Stimulated activated naive CD8-positive, alpha-beta T cell treated with anti-CD3 and anti-CD28 coated beads, Interleukin-15, amount 100 ng/mL, for 72 hours (primary cell): ENCODE data around the gene BLOC1S6.

Source experiments
- ATAC-seq: fragments of 150-1000 bp; cut with Tn5 transposase; 2 replicates; pipeline ENCODE4 v1.10.0; 2021; ENCODE audit warnings: mild to moderate bottlenecking, moderate library complexity
- DNase-seq, 2 donors: peaks; one replicate each; pipeline ENCODE4 v3.0.0; 2021 to 2022
- H3K27ac Mint-ChIP-seq, 2 donors: one replicate each; pipeline ENCODE4 v1.8.0; 2022; ENCODE audit warnings: mild to moderate bottlenecking in 2 of 2, mixed read lengths in 2 of 2, moderate library complexity in 2 of 2
- H3K27me3 Mint-ChIP-seq: one replicate; pipeline ENCODE4 v1.8.0; 2022; ENCODE audit warnings: mixed read lengths
- H3K4me1 Mint-ChIP-seq: one replicate; pipeline ENCODE4 v1.8.0; 2022; ENCODE audit warnings: mild to moderate bottlenecking, mixed read lengths
- H3K4me3 Mint-ChIP-seq, 2 donors: one replicate each; pipeline ENCODE4 v1.8.0; 2022; ENCODE audit warnings: mild to moderate bottlenecking in 2 of 2, mixed read lengths in 2 of 2, moderate library complexity in 1 of 2
- H3K9me3 Mint-ChIP-seq, 2 donors: one replicate each; pipeline ENCODE4 v1.8.0; 2022; ENCODE audit warnings: mixed read lengths in 2 of 2

BLOC1S6 gene

GRCh38 chr15:45587095-45587862 lies at the start of gene BLOC1S6:
BLOC1S6 (plus strand) TSS chr15:45587379; CDS start chr15:45587444, 65 bp downstream.
- H3K4me1 Mint-ChIP-seq, result peaks cover 44% of the 10 kb centered on the region
- peak within 1 kb of the TSS; percentile 99 to 100 for H3K27ac Mint-ChIP-seq
- DNase-seq (peak; percentile 90 to 91), ATAC-seq (peak; percentile 93)
- H3K9me3 Mint-ChIP-seq, result no peaks in the 10 kb centered on the region
- H3K4me3 Mint-ChIP-seq, result peak within 1 kb of the TSS; percentile 93 to 96
- no peaks in the 10 kb centered on the region for H3K27me3 Mint-ChIP-seq

DNA sequence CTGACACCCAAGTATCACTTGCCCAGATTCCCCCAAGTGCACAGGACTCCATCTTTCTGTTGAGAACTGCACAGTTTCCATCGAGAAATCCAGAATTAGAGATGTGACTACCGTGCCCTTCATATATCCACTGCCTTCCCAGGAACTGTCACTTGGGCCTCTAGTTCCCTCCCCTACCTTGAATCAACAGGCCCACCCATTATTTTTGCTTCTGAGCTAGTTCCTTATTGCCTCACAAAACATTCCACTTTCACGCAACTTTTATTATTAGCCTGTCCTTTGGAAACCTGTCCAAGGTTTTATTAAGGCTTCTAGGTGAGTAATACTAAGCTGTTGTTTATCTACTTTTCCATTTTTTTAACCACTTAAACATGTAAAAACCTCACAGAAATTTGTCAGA lies 47.5 kb upstream of the BLOC1S6 start:
- Mint-ChIP-seq H3K4me1 (no peaks in the 10 kb centered on the region), H3K4me3 (no peak overlapping the region), H3K27ac (no peak overlapping the region), H3K9me3 (no peaks in the 10 kb centered on the region), H3K27me3 (no peaks in the 10 kb centered on the region)
- ATAC-seq (no peak), DNase-seq (no peak)

DNA sequence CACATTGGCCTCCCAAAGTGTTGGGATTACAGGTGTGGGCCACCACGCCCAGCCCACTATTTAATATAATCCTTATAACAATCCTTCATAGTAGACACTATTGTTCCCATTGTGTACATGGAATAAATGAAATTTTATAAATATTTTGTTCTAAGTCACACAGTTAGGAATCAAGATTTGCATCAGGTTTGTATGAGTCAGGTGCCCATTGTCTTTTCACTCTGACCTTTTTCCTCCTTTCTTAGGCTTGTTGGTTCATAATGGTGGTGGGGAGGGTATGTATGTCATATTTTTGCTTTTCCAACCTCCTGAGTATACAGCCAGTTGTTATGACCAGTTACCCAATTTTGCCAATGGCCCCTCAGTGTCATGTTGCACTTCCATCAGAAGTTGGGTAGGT lies 46.6 kb upstream of the BLOC1S6 start:
- no peaks in the 10 kb centered on the region for H3K9me3 Mint-ChIP-seq
- ATAC-seq, result no peak

GRCh38 chr15:45543051-45543450 lies 44.1 kb upstream of the BLOC1S6 start:
- DNase-seq, result no peak
- no peak overlapping the region for H3K4me3 Mint-ChIP-seq
- H3K27me3 Mint-ChIP-seq, result no peaks in the 10 kb centered on the region
- no peak overlapping the region for H3K27ac Mint-ChIP-seq
- H3K4me1 Mint-ChIP-seq, result no peaks in the 10 kb centered on the region
- ATAC-seq, result no peak
- no peaks in the 10 kb centered on the region for H3K9me3 Mint-ChIP-seq

More for the DNA sequence above, 46.6 kb upstream of the BLOC1S6 start:
- no peaks in the 10 kb centered on the region for H3K4me1 Mint-ChIP-seq
- no peak for DNase-seq
- no peaks in the 10 kb centered on the region for H3K27me3 Mint-ChIP-seq
- no peak overlapping the region for H3K27ac Mint-ChIP-seq
- H3K4me3 Mint-ChIP-seq, result no peak overlapping the region

GRCh38 chr15:45544266-45545023 lies 42.7 kb upstream of the BLOC1S6 start:
- DNase-seq, result no peak
- Mint-ChIP-seq H3K4me3 (no peak overlapping the region), H3K9me3 (no peaks in the 10 kb centered on the region), H3K27ac (no peak overlapping the region), H3K4me1 (no peaks in the 10 kb centered on the region), H3K27me3 (no peaks in the 10 kb centered on the region)
- no peak for ATAC-seq

DNA sequence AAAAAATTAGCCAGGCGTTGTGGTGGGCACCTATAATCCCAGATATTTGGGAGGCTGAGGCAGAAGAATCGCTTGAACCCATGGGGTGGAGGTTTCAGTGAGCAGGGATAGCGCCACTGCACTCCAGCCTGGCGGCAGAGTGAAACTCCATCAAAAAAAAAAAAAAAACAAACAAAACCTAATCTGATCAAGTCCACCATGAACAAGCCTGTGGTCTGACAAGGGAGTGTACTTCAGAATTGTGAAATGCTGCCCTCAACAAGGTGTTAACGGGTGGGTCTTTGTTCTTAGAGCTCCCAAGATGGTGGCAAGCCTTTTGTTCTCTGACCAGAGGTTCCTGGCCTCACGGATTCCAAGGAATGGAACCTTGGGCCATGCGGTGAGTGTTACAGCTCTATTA lies 40.4 kb upstream of the BLOC1S6 start:
- no peak overlapping the region for H3K27ac Mint-ChIP-seq
- H3K27me3 Mint-ChIP-seq, result no peaks in the 10 kb centered on the region
- ATAC-seq (no peak), DNase-seq (no peak)
- no peaks in the 10 kb centered on the region for H3K9me3 Mint-ChIP-seq
- no peak overlapping the region for H3K4me3 Mint-ChIP-seq
- H3K4me1 Mint-ChIP-seq, result no peaks in the 10 kb centered on the region

DNA sequence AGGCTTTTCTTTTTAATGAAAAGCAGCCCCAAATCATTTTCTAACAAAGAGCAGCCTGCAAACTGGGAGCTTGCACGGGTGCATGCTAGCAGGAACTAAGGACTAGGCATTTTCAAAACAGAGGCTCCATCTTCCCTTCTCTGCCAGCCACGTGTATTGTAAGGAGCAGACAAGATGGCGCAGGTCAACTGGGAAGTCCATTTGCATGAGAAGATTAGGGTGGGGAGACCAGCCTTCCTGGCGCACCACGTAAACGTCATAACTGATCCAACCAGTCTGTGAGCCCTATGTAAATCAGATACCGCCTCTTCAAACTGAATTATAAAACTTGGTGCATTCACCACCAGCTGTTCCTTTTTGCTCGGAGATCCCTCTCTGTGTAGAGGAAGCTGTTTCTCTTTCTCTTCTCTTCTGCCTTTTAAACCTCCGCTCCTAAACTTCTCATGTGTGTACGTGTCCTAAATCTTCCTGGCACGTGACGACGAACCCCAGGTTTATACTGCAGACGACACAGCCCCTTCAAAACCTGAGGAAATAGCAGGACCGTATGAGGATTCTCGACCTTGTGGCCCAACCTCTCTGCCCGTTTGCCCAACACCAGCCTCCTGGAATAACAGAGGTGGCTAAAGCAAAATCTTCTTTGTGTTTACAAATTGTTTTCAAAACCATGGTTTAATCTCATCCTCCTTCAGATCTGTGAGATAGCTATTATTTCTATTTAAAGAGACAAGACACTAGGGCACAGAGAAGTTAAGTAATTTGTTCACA lies 38.2 kb upstream of the BLOC1S6 start:
- Mint-ChIP-seq H3K9me3 (no peaks in the 10 kb centered on the region), H3K27ac (no peak overlapping the region), H3K27me3 (peaks cover 8% of the 10 kb centered on the region), H3K4me3 (no peak overlapping the region), H3K4me1 (no peaks in the 10 kb centered on the region)
- ATAC-seq (no peak), DNase-seq (no peak)

GRCh38 chr15:45549541-45550220 lies 37.5 kb upstream of the BLOC1S6 start:
- no peak for DNase-seq
- no peaks in the 10 kb centered on the region for H3K9me3 Mint-ChIP-seq
- no peak for ATAC-seq
- H3K4me3 Mint-ChIP-seq, result no peak overlapping the region
- no peak overlapping the region for H3K27ac Mint-ChIP-seq
- H3K4me1 Mint-ChIP-seq, result no peaks in the 10 kb centered on the region
- peaks cover 13% of the 10 kb centered on the region for H3K27me3 Mint-ChIP-seq

DNA sequence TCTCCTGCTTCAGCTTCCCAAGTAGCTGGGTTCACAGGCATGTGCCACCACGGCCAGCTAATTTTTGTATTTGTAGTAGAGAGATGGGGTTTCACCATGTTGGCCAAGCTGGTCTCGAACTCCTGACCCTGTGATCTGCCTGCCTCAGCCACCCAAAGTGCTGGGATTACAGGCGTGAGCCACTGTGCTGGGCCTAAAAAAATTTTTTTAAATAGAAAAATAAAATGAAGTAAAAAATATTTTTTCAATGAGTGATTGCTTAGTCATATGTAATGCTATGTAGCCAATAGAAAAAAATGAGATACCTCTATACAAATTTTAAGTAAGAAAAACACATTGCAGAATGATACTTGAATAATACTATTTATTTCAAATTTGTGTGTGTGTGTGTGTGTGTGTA lies 36.7 kb upstream of the BLOC1S6 start:
- peaks cover 19% of the 10 kb centered on the region for H3K27me3 Mint-ChIP-seq
- DNase-seq, result no peak
- no peak overlapping the region for H3K27ac Mint-ChIP-seq
- H3K4me1 Mint-ChIP-seq, result no peaks in the 10 kb centered on the region
- no peak for ATAC-seq
- no peak overlapping the region for H3K4me3 Mint-ChIP-seq
- no peaks in the 10 kb centered on the region for H3K9me3 Mint-ChIP-seq

DNA sequence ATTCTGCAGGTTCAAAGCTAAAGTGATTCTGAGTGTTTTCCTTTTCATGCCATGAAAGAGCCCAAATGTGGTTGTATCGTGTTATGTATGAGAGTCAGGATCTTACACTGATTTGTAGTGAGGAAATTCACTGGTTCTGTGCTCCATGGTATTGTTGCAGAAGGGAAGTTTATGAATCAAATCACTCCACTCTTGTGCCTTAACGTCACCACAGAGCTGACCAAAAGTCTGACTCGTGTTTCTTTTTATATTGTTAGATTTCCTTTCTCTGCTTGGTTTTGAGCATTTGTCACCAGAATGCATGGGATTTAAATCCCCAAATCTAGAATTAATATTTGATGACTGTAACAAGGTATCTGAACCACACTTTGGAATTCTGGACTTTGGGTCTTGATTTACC lies 35.5 kb upstream of the BLOC1S6 start:
- no peak overlapping the region for H3K4me3 Mint-ChIP-seq
- no peaks in the 10 kb centered on the region for H3K9me3 Mint-ChIP-seq
- no peaks in the 10 kb centered on the region for H3K4me1 Mint-ChIP-seq
- peaks cover 29% of the 10 kb centered on the region for H3K27me3 Mint-ChIP-seq
- no peak overlapping the region for H3K27ac Mint-ChIP-seq
- ATAC-seq (no peak), DNase-seq (no peak)

DNA sequence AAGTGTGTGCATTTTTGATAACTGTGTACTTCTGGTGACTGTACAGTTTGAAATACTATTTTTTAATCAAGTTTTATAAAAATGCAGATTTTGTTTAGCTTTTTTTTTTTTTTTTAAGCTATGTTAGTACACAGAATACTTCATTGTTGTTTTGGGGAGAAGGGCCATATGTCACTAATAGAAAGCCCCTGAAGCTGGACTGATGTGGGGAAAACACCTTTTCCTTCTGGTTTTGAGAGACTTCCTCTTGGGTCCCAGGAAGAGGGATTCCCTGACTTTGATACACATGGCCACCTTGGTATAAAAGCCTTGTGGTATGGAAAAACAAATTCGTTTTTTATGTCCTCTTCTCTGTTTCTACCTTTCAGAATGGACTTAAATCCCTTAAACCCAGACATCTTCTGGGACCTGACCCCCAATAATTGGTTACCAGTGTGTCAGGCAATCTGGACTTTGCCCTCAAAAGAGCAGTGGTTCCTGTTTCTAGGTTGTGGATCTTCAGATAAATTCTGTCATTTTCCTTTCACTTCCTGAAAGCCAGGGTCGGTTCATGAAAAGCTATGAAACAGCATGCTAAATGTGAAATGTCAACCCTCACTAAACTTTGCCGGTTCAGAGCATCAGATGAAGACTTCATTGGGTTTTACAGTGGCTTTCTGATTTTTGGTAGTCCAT lies 31.1 kb upstream of the BLOC1S6 start:
- H3K9me3 Mint-ChIP-seq, result no peaks in the 10 kb centered on the region
- no peak for DNase-seq
- no peak for ATAC-seq
- no peak overlapping the region for H3K4me3 Mint-ChIP-seq
- no peaks in the 10 kb centered on the region for H3K4me1 Mint-ChIP-seq
- H3K27ac Mint-ChIP-seq, result no peak overlapping the region
- H3K27me3 Mint-ChIP-seq, result peaks cover 35% of the 10 kb centered on the region

DNA sequence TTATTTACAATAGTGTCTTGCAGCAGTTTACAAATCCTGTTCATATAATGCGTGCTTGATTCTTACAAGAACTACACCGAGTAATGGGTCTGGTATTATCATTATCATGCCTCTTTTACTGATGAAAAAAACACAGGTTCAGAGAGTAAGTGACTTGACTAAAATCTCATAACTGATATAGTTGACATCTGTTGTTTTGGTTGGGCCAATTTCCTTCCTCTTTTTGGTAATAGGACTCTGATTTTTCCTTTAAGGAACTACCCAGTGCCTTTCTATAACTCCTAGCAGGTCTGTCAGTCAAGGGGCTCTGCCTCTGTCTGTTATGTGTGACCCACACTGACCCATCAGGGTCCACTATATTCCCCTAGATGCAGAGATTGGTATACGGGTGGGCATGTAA lies 14.6 kb upstream of the BLOC1S6 start:
- Mint-ChIP-seq H3K4me1 (no peaks in the 10 kb centered on the region), H3K27me3 (peaks cover 34% of the 10 kb centered on the region), H3K9me3 (no peaks in the 10 kb centered on the region), H3K4me3 (no peak overlapping the region), H3K27ac (peak overlapping the region in 1 of 2 donors; percentile 86)
- DNase-seq, result no peak
- ATAC-seq, result no peak

DNA sequence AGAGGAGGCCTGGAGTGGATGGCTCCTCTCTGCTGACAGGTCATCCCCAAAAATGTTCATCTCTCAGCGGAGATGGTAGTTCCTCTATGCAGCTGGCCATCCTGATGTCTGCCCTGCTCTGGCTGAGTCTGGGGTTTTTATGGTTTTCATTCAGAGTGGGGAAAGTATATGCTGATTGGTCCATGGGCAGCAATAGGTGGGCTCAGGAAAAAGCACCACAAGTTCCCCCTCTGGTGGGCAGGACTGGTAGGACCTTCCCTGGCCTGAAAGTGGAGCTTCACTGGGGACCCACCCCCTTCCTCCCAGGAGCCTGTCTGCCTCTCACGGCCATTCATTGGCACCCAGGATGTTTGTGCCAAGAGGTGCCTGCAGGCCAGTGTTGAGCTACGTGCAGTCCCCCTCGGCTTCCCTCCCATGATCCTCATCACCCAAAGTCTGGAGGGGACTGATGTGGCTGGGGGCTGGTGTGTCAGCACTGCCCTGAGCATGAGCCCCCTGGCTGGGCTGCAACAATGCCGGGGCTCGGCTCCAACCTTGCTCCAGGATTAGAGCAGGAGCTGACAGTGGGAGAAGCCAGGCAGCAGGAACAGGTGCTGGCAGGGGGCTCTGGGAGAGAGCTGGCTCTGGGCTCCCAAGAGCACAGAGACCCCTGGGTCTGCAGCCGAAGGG lies 13.1 kb upstream of the BLOC1S6 start:
- H3K27ac Mint-ChIP-seq, result no peak overlapping the region
- H3K4me3 Mint-ChIP-seq, result no peak overlapping the region
- ATAC-seq, result peak; percentile 52
- peak; percentile 9 to 11 for DNase-seq
- no peaks in the 10 kb centered on the region for H3K9me3 Mint-ChIP-seq
- peaks cover 34% of the 10 kb centered on the region for H3K27me3 Mint-ChIP-seq
- H3K4me1 Mint-ChIP-seq, result no peaks in the 10 kb centered on the region

- Mint-ChIP-seq H3K9me3 (no peaks in the 10 kb centered on the region), H3K27ac (no peak overlapping the region), H3K27me3 (peaks cover under 1% of the 10 kb centered on the region), H3K4me1 (peaks cover 28% of the 10 kb centered on the region), H3K4me3 (no peak overlapping the region)
- ATAC-seq, result no peak
- no peak for DNase-seq
These were observed 5.3 kb upstream of the BLOC1S6 start for GRCh38 chr15:45581919-45582318.
